GM12878 (cell line): ENCODE data around the gene PTPRD. TPM values are rescaled to one million over a fixed set of nuclear protein-coding genes. Genes with fewer than 3 reads are reported as not detected.

Experiments
- ATAC-seq: fragments of 200-7000 bp; cut with Tn5 transposase; 3 replicates; pipeline ENCODE4 v1.9.1; 2020; ENCODE audit warnings: mild to moderate bottlenecking, moderate library complexity
- BruUV-seq: library from RNA; stranded (reverse); fragments of 400-500 nt; replicated peaks from 2 replicates; lab custom pipeline; 2021; lab: Mats Ljungman, UMichigan
- CTCF ChIA-PET: fragments of 300-600 bp; sonication (Branson Sonifier 250); formaldehyde crosslinking; extraction: SDS; loops from one replicate; lab custom pipeline; 2021; ENCODE audit warnings: inconsistent platforms; lab: Yijun Ruan, JAX
- POLR2A ChIA-PET: fragments of 350-600 bp; formaldehyde crosslinking; extraction: SDS; loops from one replicate; lab custom pipeline; 2021; ENCODE audit warnings: inconsistent platforms; lab: Charles Lee
- RAD21 ChIA-PET: fragments of 300-600 bp; sonication (Branson Sonifier 250); formaldehyde crosslinking; loops from one replicate; lab custom pipeline; 2023; ENCODE audit warnings: antibody characterized with exemption; ENCODE audit not compliant: unreplicated experiment; lab: Charles Lee
- SMC1A ChIA-PET: fragments of 300-600 bp; sonication (Branson Sonifier 250); formaldehyde crosslinking; loops from one replicate; lab custom pipeline; 2023; ENCODE audit not compliant: unreplicated experiment, uncharacterized antibody; lab: Charles Lee
- DNase-seq: peaks from one replicate; pipeline ENCODE4 v3.0.0-alpha.2; 2011; ENCODE audit warnings: low read depth, low spot score
- FAIRE-seq: peaks from 3 replicates; lab custom pipeline; 2011; peaks lifted over from hg19 to GRCh38; lab: Jason Lieb, UNC
- H2AFZ ChIP-seq: 2 replicates; pipeline ENCODE4 v1.6.0; 2011; ENCODE audit warnings: low read depth, low read length, control low read depth; ENCODE audit not compliant: control insufficient read depth
- H3K27ac ChIP-seq: 2 replicates; pipeline ENCODE4 v1.5.1; 2011; ENCODE audit warnings: control low read depth; ENCODE audit not compliant: control insufficient read depth, insufficient read depth
- H3K27me3 ChIP-seq, 2 experiments: replicated peaks in 1 of 2; 2 replicates each; pipeline versions ENCODE4 v1.6.0 to v1.6.1; 2011; ENCODE audit warnings: low read length in 1 of 2; ENCODE audit not compliant: control insufficient read depth in 2 of 2, insufficient read depth in 2 of 2
- H3K36me3 ChIP-seq, 2 experiments: 2 replicates each; pipeline ENCODE4 v1.5.1; 2011; ENCODE audit warnings: low read length in 1 of 2; ENCODE audit not compliant: control insufficient read depth in 2 of 2, insufficient read depth in 2 of 2
- H3K4me1 ChIP-seq: 2 replicates; pipeline ENCODE4 v1.6.1; 2011; ENCODE audit warnings: mild to moderate bottlenecking, low read length, moderate library complexity, mixed read lengths; ENCODE audit not compliant: control insufficient read depth, insufficient read depth
- H3K4me2 ChIP-seq: 2 replicates; pipeline ENCODE4 v1.6.0; 2011; ENCODE audit warnings: control low read depth; ENCODE audit not compliant: control insufficient read depth, insufficient read depth
- H3K4me3 ChIP-seq: fragments of 200-600 bp; sonication (generic); 2 replicates; pipeline ENCODE4 v1.5.1; 2016
- H3K79me2 ChIP-seq: 2 replicates; pipeline ENCODE4 v1.6.0; 2011; ENCODE audit warnings: low read length; ENCODE audit not compliant: control insufficient read depth, insufficient read depth
- H3K9ac ChIP-seq: 2 replicates; pipeline ENCODE4 v1.8.0; 2011; ENCODE audit warnings: low read length, control low read depth, mixed read lengths; ENCODE audit not compliant: control insufficient read depth, insufficient read depth
- H3K9me3 ChIP-seq: replicated peaks from 3 replicates; pipeline ENCODE4 v1.5.1; 2011; ENCODE audit warnings: mild to moderate bottlenecking, low read length; ENCODE audit not compliant: control insufficient read depth, insufficient read depth
- H4K20me1 ChIP-seq: 2 replicates; pipeline ENCODE4 v1.6.0; 2011; ENCODE audit not compliant: control insufficient read depth, insufficient read depth
- CREM ChIP-seq: IDR thresholded peaks from 2 replicates; pipeline ENCODE4 v1.6.1; 2014; ENCODE audit warnings: antibody characterized with exemption, low read depth
- KLF5 ChIP-seq: fragments of 450-650 bp; IDR thresholded peaks from 2 replicates; pipeline ENCODE4 v1.6.1; 2014; ENCODE audit warnings: mild to moderate bottlenecking; ENCODE audit not compliant: partially characterized antibody
- MYB ChIP-seq: fragments of 150-350 bp; IDR thresholded peaks from 2 replicates; pipeline ENCODE4 v1.6.1; 2014; ENCODE audit warnings: mild to moderate bottlenecking, low read depth, low read length, borderline replicate concordance
- NBN ChIP-seq: fragments of 450-650 bp; IDR thresholded peaks from 2 replicates; pipeline ENCODE4 v1.6.1; 2016
- NR2C2 ChIP-seq: IDR thresholded peaks from 2 replicates; pipeline ENCODE4 v1.6.1; 2011; ENCODE audit warnings: borderline replicate concordance, low read depth; ENCODE audit not compliant: control insufficient read depth, insufficient read length
- SIX5 ChIP-seq: IDR thresholded peaks from 2 replicates; pipeline ENCODE4 v1.6.1; 2011; ENCODE audit warnings: mild to moderate bottlenecking, low read depth, low read length, moderate library complexity; ENCODE audit not compliant: severe bottlenecking
- WGBS: methylation state at CpG from one replicate; pipeline ENCODE4 v1.1.6; 2016; ENCODE audit warnings: low lambda C conversion rate; ENCODE audit not compliant: insufficient replicate concordance, insufficient coverage; ENCODE audit errors: missing lambda C conversion rate; 5-methylcytosine and 5-hydroxymethylcytosine counted together
- in situ Hi-C: fragments of 300-500 bp; cut with MboI; formaldehyde crosslinking; loops from 9 replicates; pipeline ENCODE4 v1.14.3; 2018; ENCODE audit warnings: mixed read lengths
- intact Hi-C: fragments of 100-400 bp; cut with micrococcal nuclease; formaldehyde crosslinking; loops from one replicate; pipeline ENCODE4 v1.14.2; 2022; ENCODE audit not compliant: unreplicated experiment
- polyA plus RNA-seq, 11 experiments: library from polyadenylated mRNA; depleted of rRNA in 4 of 11; unstranded in 6 of 11; stranded (reverse) in 5 of 11; fragments of >200 nt; fragmentation: Nextera tagmentation in 4 of 11; fragmentation: Illumina TruSeq in 1 of 11; extraction: Ambion mirVana in 4 of 11; extraction: Trizol in 1 of 11; gene quantifications; 1 replicate in 1 of 11; 2 replicates in 10 of 11; pipeline versions ENCODE4 v1.2.1 to v1.2.3, GENCODE V29; 2011 to 2016; ENCODE audit warnings: inconsistent platforms in 2 of 11, missing spikeins in 2 of 11, low read depth in 1 of 11
- total RNA-seq, 4 experiments: library from RNA; depleted of rRNA in 3 of 4; stranded (reverse); fragments of >200 nt in 3 of 4; fragmentation: Illumina TruSeq in 1 of 4; extraction: Trizol in 1 of 4; gene quantifications; 2 replicates each; pipeline versions ENCODE4 v1.2.1 to v1.2.3, GENCODE V29; 2013 to 2021
- TF ChIP-seq, protein P1 (sequence below): fragments of 450-650 bp; IDR thresholded peaks from 2 replicates; pipeline ENCODE4 v1.6.1; 2018; ENCODE audit warnings: mild to moderate bottlenecking, low read depth, moderate library complexity; ENCODE audit not compliant: partially characterized antibody

Gene PTPRD
- total and polyA plus RNA-seq, 10 of the 15 experiments (the other 5 are each of a cell fraction or from before 2014, with no cell fraction given), result under 0.01 to 0.05 (median 0.01) TPM; not detected in 7

DNA sequence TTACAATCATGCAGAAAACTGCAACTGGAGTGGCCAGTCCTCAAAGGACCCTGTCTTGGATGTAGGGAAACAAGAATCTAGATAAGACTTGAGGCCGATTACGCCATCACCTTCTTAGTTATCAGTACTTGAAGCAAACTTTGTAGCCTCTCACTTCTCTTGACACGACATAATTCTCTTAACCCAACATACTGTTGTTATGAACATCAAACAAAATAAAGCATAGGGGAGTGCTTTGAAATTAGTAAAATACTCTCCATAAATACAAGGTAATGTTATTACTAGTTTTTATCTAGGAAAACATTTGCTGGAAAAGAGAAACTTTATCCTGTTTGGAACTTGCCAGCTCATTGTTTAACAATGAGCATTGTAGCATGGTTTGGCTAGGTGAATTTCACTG, 2238.3 kb downstream of the PTPRD start:
- no peak for TF ChIP-seq KLF5
- TF ChIP-seq NR2C2, result no peak
- TF ChIP-seq CREM, result no peak
- TF ChIP-seq, protein P1, sequence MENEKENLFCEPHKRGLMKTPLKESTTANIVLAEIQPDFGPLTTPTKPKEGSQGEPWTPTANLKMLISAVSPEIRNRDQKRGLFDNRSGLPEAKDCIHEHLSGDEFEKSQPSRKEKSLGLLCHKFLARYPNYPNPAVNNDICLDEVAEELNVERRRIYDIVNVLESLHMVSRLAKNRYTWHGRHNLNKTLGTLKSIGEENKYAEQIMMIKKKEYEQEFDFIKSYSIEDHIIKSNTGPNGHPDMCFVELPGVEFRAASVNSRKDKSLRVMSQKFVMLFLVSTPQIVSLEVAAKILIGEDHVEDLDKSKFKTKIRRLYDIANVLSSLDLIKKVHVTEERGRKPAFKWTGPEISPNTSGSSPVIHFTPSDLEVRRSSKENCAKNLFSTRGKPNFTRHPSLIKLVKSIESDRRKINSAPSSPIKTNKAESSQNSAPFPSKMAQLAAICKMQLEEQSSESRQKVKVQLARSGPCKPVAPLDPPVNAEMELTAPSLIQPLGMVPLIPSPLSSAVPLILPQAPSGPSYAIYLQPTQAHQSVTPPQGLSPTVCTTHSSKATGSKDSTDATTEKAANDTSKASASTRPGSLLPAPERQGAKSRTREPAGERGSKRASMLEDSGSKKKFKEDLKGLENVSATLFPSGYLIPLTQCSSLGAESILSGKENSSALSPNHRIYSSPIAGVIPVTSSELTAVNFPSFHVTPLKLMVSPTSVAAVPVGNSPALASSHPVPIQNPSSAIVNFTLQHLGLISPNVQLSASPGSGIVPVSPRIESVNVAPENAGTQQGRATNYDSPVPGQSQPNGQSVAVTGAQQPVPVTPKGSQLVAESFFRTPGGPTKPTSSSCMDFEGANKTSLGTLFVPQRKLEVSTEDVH, result no peak
- no peak for TF ChIP-seq SIX5
- TF ChIP-seq NBN, result no peak
- TF ChIP-seq MYB, result no peak
- TF ChIP-seq, all 136 proteins: peak for 0
- H3K4me2 ChIP-seq, result no peak overlapping the region
- no peak overlapping the region for H2AFZ ChIP-seq
- no peaks in the 10 kb centered on the region for H3K27me3 ChIP-seq
- no peak for FAIRE-seq
- H3K9ac ChIP-seq, result no peak overlapping the region
- ChIA-PET SMC1A (no interaction called here), POLR2A (no interaction called here), CTCF (interaction anchor here (1.5 kb wide), 1 partner anchor 10 kb away, joined by 3 read pairs; no protein-coding TSS in a partner anchor), RAD21 (no interaction called here)
- in situ Hi-C loops, result no loop called here
- no peak overlapping the region for H3K4me3 ChIP-seq
- H3K4me1 ChIP-seq, result no peaks in the 10 kb centered on the region
- H3K36me3 ChIP-seq, result no peaks in the 10 kb centered on the region
- DNase-seq, result no peak
- intact Hi-C loops, result no loop called here
- 13% methylated on average over 3 of the region's 3 CpGs for WGBS
- H3K27ac ChIP-seq, result no peak overlapping the region
- no peaks in the 10 kb centered on the region for H3K9me3 ChIP-seq
- H4K20me1 ChIP-seq, result no peaks in the 10 kb centered on the region
- ATAC-seq, result no peak
- H3K79me2 ChIP-seq, result no peaks in the 10 kb centered on the region
- no TSS peak for BruUV-seq
